GM23248 (cell line): Measurements from ENCODE around the gene CSMD2.

Experiments used
- EZH2 ChIP-seq: fragments of 200-600 bp; sonication (generic); IDR thresholded peaks from 2 replicates; pipeline ENCODE4 v1.6.1; 2018; ENCODE audit warnings: antibody characterized with exemption, mild to moderate bottlenecking; ENCODE audit not compliant: insufficient read depth, poor library complexity, severe bottlenecking
- EZH2phosphoT487 ChIP-seq: fragments of 200-600 bp; sonication (generic); IDR thresholded peaks from 2 replicates; pipeline ENCODE4 v1.6.1; 2018; ENCODE audit warnings: antibody characterized with exemption, moderate library complexity, mild to moderate bottlenecking, low read depth; ENCODE audit not compliant: insufficient read depth

DNA sequence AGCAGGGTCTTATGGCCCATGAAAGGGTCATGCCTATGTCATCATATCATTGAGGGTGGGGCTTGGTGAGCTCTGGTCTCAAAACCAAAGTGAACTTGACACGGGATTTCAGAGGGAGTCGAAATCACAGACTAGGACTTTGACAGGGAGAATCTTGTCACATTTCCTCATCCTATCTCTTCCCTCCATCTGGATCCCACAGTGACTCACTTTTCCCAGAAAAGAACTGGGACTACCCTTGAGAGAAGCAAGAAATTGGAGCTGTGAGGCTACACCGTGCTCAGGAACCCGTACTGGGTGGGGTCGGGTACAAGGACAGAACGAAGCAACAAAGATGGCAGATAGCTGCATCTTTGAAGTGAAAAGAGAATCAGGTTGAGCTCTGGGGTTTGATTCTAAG, 623.1 kb downstream of the CSMD2 start:
- TF ChIP-seq EZH2 (no peak), EZH2phosphoT487 (no peak)
